T-helper 1 cell treated with Interleukin-12 subunit alpha and Interleukin-12 subunit beta and Interleukin-4 antibody, amounts not matched to agents 30 ng/mL and 1 ng/mL, for 36 hours (primary cell): ENCODE measurements around the gene NWD2. TPM values are rescaled to one million over a fixed set of nuclear protein-coding genes. Genes with fewer than 3 reads are reported as not detected.
"Not testable (repeated sequence)": the region's sequence is repeated elsewhere in the genome, so short reads cannot be mapped to it uniquely, and the experiment has no call there.

Experiments
- intact Hi-C: fragments of 100-400 bp; cut with micrococcal nuclease; formaldehyde crosslinking; loops from one replicate; pipeline ENCODE4 v1.15.1; 2024
- total RNA-seq: library from RNA; stranded (reverse); gene quantifications from 2 replicates; pipeline ENCODE4 v1.2.3, GENCODE V29; 2022

Gene NWD2
- total RNA-seq: not detected in 2 replicates

GRCh38 chr4:37244583-37245390 is at the start of gene NWD2:
Gene NWD2, plus strand, starts transcription at chr4:37244743. Its CDS starts 325 bp downstream, at chr4:37245068.
- intact Hi-C loops: no loop called here

- intact Hi-C loops: no loop called here
Observed at GRCh38 chr4:37197899-37198298, 46.6 kb upstream of the NWD2 start.

- intact Hi-C loops: not testable (repeated sequence)
Observed at GRCh38 chr4:37204740-37205139, 39.8 kb upstream of the NWD2 start.

- intact Hi-C loops: no loop called here
Observed at GRCh38 chr4:37216209-37216608, 28.3 kb upstream of the NWD2 start.

GRCh38 chr4:37219242-37219641 is 25.3 kb upstream of the NWD2 start:
- intact Hi-C loops: no loop called here

- intact Hi-C loops: no loop called here
Observed at GRCh38 chr4:37219990-37220389, 24.6 kb upstream of the NWD2 start.

GRCh38 chr4:37220685-37221084 is 23.9 kb upstream of the NWD2 start:
- intact Hi-C loops: no loop called here

GRCh38 chr4:37223732-37224131 is 20.8 kb upstream of the NWD2 start:
- intact Hi-C loops: no loop called here

- intact Hi-C loops: no loop called here
Observed at GRCh38 chr4:37224854-37225253, 19.7 kb upstream of the NWD2 start.

- intact Hi-C loops: no loop called here
Observed at GRCh38 chr4:37225778-37226177, 18.8 kb upstream of the NWD2 start.

GRCh38 chr4:37232315-37232714 is 12.2 kb upstream of the NWD2 start:
- intact Hi-C loops: no loop called here

- intact Hi-C loops: no loop called here
Observed at GRCh38 chr4:37236165-37236564, 8.4 kb upstream of the NWD2 start.

GRCh38 chr4:37241647-37242046 is 2.9 kb upstream of the NWD2 start:
- intact Hi-C loops: no loop called here

GRCh38 chr4:37243051-37243450 is 1.5 kb upstream of the NWD2 start:
- intact Hi-C loops: no loop called here

GRCh38 chr4:37243722-37244582 is 591 bp upstream of the NWD2 start:
- intact Hi-C loops: no loop called here

GRCh38 chr4:37245391-37245954 is 930 bp downstream of the NWD2 start:
- intact Hi-C loops: no loop called here

GRCh38 chr4:37246891-37247290 is 2.3 kb downstream of the NWD2 start:
- intact Hi-C loops: no loop called here

GRCh38 chr4:37258221-37258620 is 13.7 kb downstream of the NWD2 start:
- intact Hi-C loops: no loop called here

GRCh38 chr4:37268319-37268718 is 23.8 kb downstream of the NWD2 start:
- intact Hi-C loops: no loop called here

GRCh38 chr4:37279121-37279520 is 34.6 kb downstream of the NWD2 start:
- intact Hi-C loops: no loop called here

GRCh38 chr4:37279894-37280592 is 35.5 kb downstream of the NWD2 start:
- intact Hi-C loops: no loop called here
